ENCODE measurements around the gene ANGPTL2.

ANGPTL2 gene

GRCh38 chr9:127096208-127096607 lies 26.2 kb downstream of the ANGPTL2 start:
- Histone ChIP-seq H3K9ac (ENCODE audit: low read depth, low read length) (no peak overlapping the region), H3K36me3 (ENCODE audit: insufficient read depth, low read depth, low read length) (no peaks in the 10 kb centered on the region), H3K4me1 (ENCODE audit: insufficient read depth, low read length) (no peaks in the 10 kb centered on the region)

GRCh38 chr9:127095411-127095810 lies 27.0 kb downstream of the ANGPTL2 start:
- Histone ChIP-seq H3K36me3 (ENCODE audit: insufficient read depth, low read depth, low read length) (no peaks in the 10 kb centered on the region), H3K4me3 (ENCODE audit: low read length) (no peak overlapping the region), H3K27ac (ENCODE audit: low read length) (no peak overlapping the region), H3K27me3 (ENCODE audit: insufficient read depth, low read length) (no peaks in the 10 kb centered on the region), H3K4me1 (ENCODE audit: insufficient read depth, low read length) (no peaks in the 10 kb centered on the region), H3K9me3 (ENCODE audit: insufficient read depth, low read depth, low read length) (no peaks in the 10 kb centered on the region), H3K9ac (ENCODE audit: low read depth, low read length) (no peak overlapping the region)

More at GRCh38 chr9:127096208-127096607, 26.2 kb downstream of the ANGPTL2 start:
- H3K27ac ChIP-seq (ENCODE audit: low read length): no peak overlapping the region
- no peaks in the 10 kb centered on the region for H3K27me3 ChIP-seq (ENCODE audit: insufficient read depth, low read length)
- H3K9me3 ChIP-seq (ENCODE audit: insufficient read depth, low read depth, low read length): no peaks in the 10 kb centered on the region
- H3K4me3 ChIP-seq (ENCODE audit: low read length): no peak overlapping the region

- Histone ChIP-seq H3K9ac (ENCODE audit: low read depth, low read length) (no peak overlapping the region), H3K27me3 (ENCODE audit: insufficient read depth, low read length) (no peaks in the 10 kb centered on the region), H3K9me3 (ENCODE audit: insufficient read depth, low read depth, low read length) (no peaks in the 10 kb centered on the region), H3K27ac (ENCODE audit: low read length) (no peak overlapping the region), H3K4me3 (ENCODE audit: low read length) (no peak overlapping the region), H3K4me1 (ENCODE audit: insufficient read depth, low read length) (no peaks in the 10 kb centered on the region), H3K36me3 (ENCODE audit: insufficient read depth, low read depth, low read length) (no peaks in the 10 kb centered on the region)
Observed at GRCh38 chr9:127093319-127094020, 29.0 kb downstream of the ANGPTL2 start.

- no peak overlapping the region for H3K27ac ChIP-seq (ENCODE audit: low read length)
- H3K4me1 ChIP-seq (ENCODE audit: insufficient read depth, low read length): no peaks in the 10 kb centered on the region
- no peak overlapping the region for H3K9ac ChIP-seq (ENCODE audit: low read depth, low read length)
- no peaks in the 10 kb centered on the region for H3K27me3 ChIP-seq (ENCODE audit: insufficient read depth, low read length)
- no peak overlapping the region for H3K4me3 ChIP-seq (ENCODE audit: low read length)
- H3K9me3 ChIP-seq (ENCODE audit: insufficient read depth, low read depth, low read length): no peaks in the 10 kb centered on the region
- no peaks in the 10 kb centered on the region for H3K36me3 ChIP-seq (ENCODE audit: insufficient read depth, low read depth, low read length)
Observed at GRCh38 chr9:127092041-127092608, 30.3 kb downstream of the ANGPTL2 start.

- no peaks in the 10 kb centered on the region for H3K4me1 ChIP-seq (ENCODE audit: insufficient read depth, low read length)
- no peaks in the 10 kb centered on the region for H3K36me3 ChIP-seq (ENCODE audit: insufficient read depth, low read depth, low read length)
- no peaks in the 10 kb centered on the region for H3K9me3 ChIP-seq (ENCODE audit: insufficient read depth, low read depth, low read length)
- no peaks in the 10 kb centered on the region for H3K27me3 ChIP-seq (ENCODE audit: insufficient read depth, low read length)
- H3K9ac ChIP-seq (ENCODE audit: low read depth, low read length): no peak overlapping the region
- no peak overlapping the region for H3K27ac ChIP-seq (ENCODE audit: low read length)
- H3K4me3 ChIP-seq (ENCODE audit: low read length): no peak overlapping the region
Observed at GRCh38 chr9:127091526-127091925, 30.9 kb downstream of the ANGPTL2 start.

GRCh38 chr9:127090341-127090985 lies 32.0 kb downstream of the ANGPTL2 start:
- no peaks in the 10 kb centered on the region for H3K36me3 ChIP-seq (ENCODE audit: insufficient read depth, low read depth, low read length)
- H3K4me3 ChIP-seq (ENCODE audit: low read length): no peak overlapping the region
- H3K4me1 ChIP-seq (ENCODE audit: insufficient read depth, low read length): no peaks in the 10 kb centered on the region
- H3K27me3 ChIP-seq (ENCODE audit: insufficient read depth, low read length): no peaks in the 10 kb centered on the region
- H3K27ac ChIP-seq (ENCODE audit: low read length): no peak overlapping the region
- H3K9me3 ChIP-seq (ENCODE audit: insufficient read depth, low read depth, low read length): no peaks in the 10 kb centered on the region
- no peak overlapping the region for H3K9ac ChIP-seq (ENCODE audit: low read depth, low read length)

GRCh38 chr9:127089631-127090081 lies 32.8 kb downstream of the ANGPTL2 start:
- Histone ChIP-seq H3K27me3 (ENCODE audit: insufficient read depth, low read length) (no peaks in the 10 kb centered on the region), H3K9me3 (ENCODE audit: insufficient read depth, low read depth, low read length) (no peaks in the 10 kb centered on the region), H3K9ac (ENCODE audit: low read depth, low read length) (no peak overlapping the region), H3K4me3 (ENCODE audit: low read length) (no peak overlapping the region), H3K27ac (ENCODE audit: low read length) (no peak overlapping the region), H3K36me3 (ENCODE audit: insufficient read depth, low read depth, low read length) (no peaks in the 10 kb centered on the region), H3K4me1 (ENCODE audit: insufficient read depth, low read length) (no peaks in the 10 kb centered on the region)

- Histone ChIP-seq H3K9me3 (ENCODE audit: insufficient read depth, low read depth, low read length) (no peaks in the 10 kb centered on the region), H3K27me3 (ENCODE audit: insufficient read depth, low read length) (no peaks in the 10 kb centered on the region), H3K4me3 (ENCODE audit: low read length) (no peak overlapping the region), H3K9ac (ENCODE audit: low read depth, low read length) (no peak overlapping the region), H3K27ac (ENCODE audit: low read length) (no peak overlapping the region), H3K36me3 (ENCODE audit: insufficient read depth, low read depth, low read length) (no peaks in the 10 kb centered on the region), H3K4me1 (ENCODE audit: insufficient read depth, low read length) (no peaks in the 10 kb centered on the region)
Observed at GRCh38 chr9:127088724-127089615, 33.5 kb downstream of the ANGPTL2 start.

- no peaks in the 10 kb centered on the region for H3K27me3 ChIP-seq (ENCODE audit: insufficient read depth, low read length)
- H3K4me1 ChIP-seq (ENCODE audit: insufficient read depth, low read length): no peaks in the 10 kb centered on the region
Observed at GRCh38 chr9:127087836-127088235, 34.6 kb downstream of the ANGPTL2 start.

GRCh38 chr9:127087411-127087810 lies 35.0 kb downstream of the ANGPTL2 start:
- H3K9ac ChIP-seq (ENCODE audit: low read depth, low read length): no peak overlapping the region
- H3K27me3 ChIP-seq (ENCODE audit: insufficient read depth, low read length): no peaks in the 10 kb centered on the region
- no peaks in the 10 kb centered on the region for H3K36me3 ChIP-seq (ENCODE audit: insufficient read depth, low read depth, low read length)
- H3K4me3 ChIP-seq (ENCODE audit: low read length): no peak overlapping the region
- H3K27ac ChIP-seq (ENCODE audit: low read length): no peak overlapping the region
- no peaks in the 10 kb centered on the region for H3K9me3 ChIP-seq (ENCODE audit: insufficient read depth, low read depth, low read length)
- no peaks in the 10 kb centered on the region for H3K4me1 ChIP-seq (ENCODE audit: insufficient read depth, low read length)

More at GRCh38 chr9:127087836-127088235, 34.6 kb downstream of the ANGPTL2 start:
- H3K27ac ChIP-seq (ENCODE audit: low read length): no peak overlapping the region
- no peak overlapping the region for H3K4me3 ChIP-seq (ENCODE audit: low read length)
- no peaks in the 10 kb centered on the region for H3K36me3 ChIP-seq (ENCODE audit: insufficient read depth, low read depth, low read length)
- H3K9ac ChIP-seq (ENCODE audit: low read depth, low read length): no peak overlapping the region
- no peaks in the 10 kb centered on the region for H3K9me3 ChIP-seq (ENCODE audit: insufficient read depth, low read depth, low read length)

GRCh38 chr9:127086771-127087170 lies 35.7 kb downstream of the ANGPTL2 start:
- Histone ChIP-seq H3K4me3 (ENCODE audit: low read length) (no peak overlapping the region), H3K9me3 (ENCODE audit: insufficient read depth, low read depth, low read length) (no peaks in the 10 kb centered on the region), H3K27me3 (ENCODE audit: insufficient read depth, low read length) (no peaks in the 10 kb centered on the region), H3K36me3 (ENCODE audit: insufficient read depth, low read depth, low read length) (no peaks in the 10 kb centered on the region), H3K9ac (ENCODE audit: low read depth, low read length) (no peak overlapping the region), H3K4me1 (ENCODE audit: insufficient read depth, low read length) (no peaks in the 10 kb centered on the region), H3K27ac (ENCODE audit: low read length) (no peak overlapping the region)
